CD14-positive monocyte (primary cell): ENCODE measurements around the gene HS1BP3. TPM values are rescaled to one million over a fixed set of nuclear protein-coding genes. Genes with fewer than 3 reads are reported as not detected.

Experiments
- DNase-seq, 3 donors: peaks; one replicate each; pipeline ENCODE4 v3.0.0-alpha.2; 2011 to 2022
- H2AFZ ChIP-seq: 2 replicates; pipeline ENCODE4 v1.6.0; 2012; ENCODE audit warnings: mild to moderate bottlenecking, low read depth, low read length, inconsistent platforms; ENCODE audit not compliant: insufficient read depth, poor library complexity, severe bottlenecking
- H3K27ac ChIP-seq, 2 donors: 1 replicate in 1 of 2; 2 replicates in 1 of 2; pipeline ENCODE4 v1.5.1; 2012 to 2013; ENCODE audit warnings: low read length in 2 of 2, control low read depth in 1 of 2, inconsistent platforms in 1 of 2, low read depth in 1 of 2, mild to moderate bottlenecking in 1 of 2
- H3K27me3 ChIP-seq, 2 donors: one replicate each; pipeline versions ENCODE4 v1.6.0 to v1.6.1; 2011 to 2013; ENCODE audit warnings: low read length in 2 of 2; ENCODE audit not compliant: control insufficient read depth in 2 of 2, insufficient read depth in 2 of 2
- H3K36me3 ChIP-seq, 2 donors: replicated peaks in 1 of 2; 1 replicate in 1 of 2; 2 replicates in 1 of 2; pipeline versions ENCODE4 v1.5.1 to v1.6.1; 2012 to 2013; ENCODE audit warnings: low read length in 2 of 2, control low read depth in 1 of 2, inconsistent platforms in 1 of 2, mild to moderate bottlenecking in 1 of 2; ENCODE audit not compliant: insufficient read depth in 2 of 2, control insufficient read depth in 1 of 2
- H3K4me1 ChIP-seq, 2 donors: 1 replicate in 1 of 2; 2 replicates in 1 of 2; pipeline versions ENCODE4 v1.5.1 to v1.6.1; 2012 to 2013; ENCODE audit warnings: low read length in 2 of 2, control low read depth in 1 of 2, inconsistent platforms in 1 of 2, mild to moderate bottlenecking in 1 of 2, moderate library complexity in 1 of 2; ENCODE audit not compliant: insufficient read depth in 2 of 2, control insufficient read depth in 1 of 2
- H3K4me2 ChIP-seq: replicated peaks from 2 replicates; pipeline ENCODE3; 2012; ENCODE audit warnings: low read length, moderate library complexity, mild to moderate bottlenecking; ENCODE audit not compliant: poor library complexity, severe bottlenecking; ENCODE audit errors: extremely low read depth
- H3K4me3 ChIP-seq, 3 experiments: fragments of 200-600 bp in 1 of 3; sonication (generic) in 1 of 3; replicated peaks in 1 of 3; 1 replicate in 2 of 3; 2 replicates in 1 of 3; pipeline ENCODE4 v1.5.1; 2011 to 2013; ENCODE audit warnings: low read length in 3 of 3, mild to moderate bottlenecking in 3 of 3, control low read depth in 2 of 3, low read depth in 2 of 3, inconsistent platforms in 1 of 3, moderate library complexity in 1 of 3
- H3K79me2 ChIP-seq: 2 replicates; pipeline ENCODE4 v1.6.0; 2012; ENCODE audit warnings: mild to moderate bottlenecking, control low read depth, inconsistent platforms, low read length, moderate library complexity; ENCODE audit not compliant: insufficient read depth
- H3K9ac ChIP-seq: 2 replicates; pipeline ENCODE4 v1.6.0; 2017; ENCODE audit warnings: low read length, mild to moderate bottlenecking; ENCODE audit not compliant: insufficient read depth, poor library complexity, severe bottlenecking
- H3K9me3 ChIP-seq, 2 donors: replicated peaks in 1 of 2; 1 replicate in 1 of 2; 2 replicates in 1 of 2; pipeline versions ENCODE4 v1.5.1 to v1.6.1; 2012 to 2013; ENCODE audit warnings: low read length in 2 of 2, control low read depth in 1 of 2; ENCODE audit not compliant: control insufficient read depth in 1 of 2, insufficient read depth in 1 of 2
- H4K20me1 ChIP-seq: 2 replicates; pipeline ENCODE4 v1.6.0; 2012; ENCODE audit warnings: mild to moderate bottlenecking, low read length, control low read depth, moderate library complexity; ENCODE audit not compliant: insufficient read depth
- H3K27ac Mint-ChIP-seq, 7 donors: one replicate each; pipeline ENCODE4 v1.8.0; 2020; ENCODE audit warnings: mild to moderate bottlenecking in 7 of 7, mixed read lengths in 7 of 7, moderate library complexity in 6 of 7, inconsistent platforms in 2 of 7
- H3K27me3 Mint-ChIP-seq, 3 donors: one replicate each; pipeline ENCODE4 v1.8.0; 2021 to 2022; ENCODE audit warnings: low read depth in 3 of 3, mild to moderate bottlenecking in 3 of 3, mixed read lengths in 3 of 3, moderate library complexity in 3 of 3, inconsistent platforms in 1 of 3
- H3K36me3 Mint-ChIP-seq, 2 donors: one replicate each; pipeline ENCODE4 v1.8.0; 2020; ENCODE audit warnings: mixed read lengths in 2 of 2, inconsistent platforms in 1 of 2, mild to moderate bottlenecking in 1 of 2
- H3K4me1 Mint-ChIP-seq: one replicate; pipeline ENCODE4 v1.8.0; 2020; ENCODE audit warnings: mild to moderate bottlenecking, mixed read lengths
- H3K4me3 Mint-ChIP-seq, 2 donors: one replicate each; pipeline ENCODE4 v1.8.0; 2020; ENCODE audit warnings: mild to moderate bottlenecking in 2 of 2, mixed read lengths in 2 of 2, moderate library complexity in 1 of 2
- H3K9me3 Mint-ChIP-seq, 7 donors: one replicate each; pipeline ENCODE4 v1.8.0; 2020 to 2022; ENCODE audit warnings: mixed read lengths in 7 of 7, mild to moderate bottlenecking in 6 of 7, moderate library complexity in 6 of 7, inconsistent platforms in 2 of 7
- WGBS: methylation state at CpG from one replicate; pipeline ENCODE4 v1.1.5; 2013; ENCODE audit warnings: missing lambda C conversion rate; ENCODE audit not compliant: insufficient coverage; 5-methylcytosine and 5-hydroxymethylcytosine counted together
- intact Hi-C, 2 donors: fragments of 100-400 bp; cut with micrococcal nuclease; formaldehyde crosslinking; loops; one replicate each; pipeline versions ENCODE4 v1.15.0 to v1.15.1; 2023
- polyA plus RNA-seq, 3 donors: library from polyadenylated mRNA; depleted of rRNA in 1 of 3; unstranded in 2 of 3; stranded (reverse) in 1 of 3; fragments of 300-500 nt in 2 of 3; fragments of >200 nt in 1 of 3; fragmentation: Illumina TruSeq in 2 of 3; gene quantifications; 1 replicate in 2 of 3; 2 replicates in 1 of 3; pipeline ENCODE4 v1.2.3, GENCODE V29; 2012 to 2021
- TF ChIP-seq, protein P1 (sequence below): fragments of 200-600 bp; IDR thresholded peaks from one replicate; pipeline ENCODE4 v1.8.0; 2022; ENCODE audit warnings: antibody characterized with exemption, mild to moderate bottlenecking

HS1BP3 gene
- polyA plus RNA-seq, 3 donors, result 45.1 to 48.9 (median 45.4) TPM

DNA sequence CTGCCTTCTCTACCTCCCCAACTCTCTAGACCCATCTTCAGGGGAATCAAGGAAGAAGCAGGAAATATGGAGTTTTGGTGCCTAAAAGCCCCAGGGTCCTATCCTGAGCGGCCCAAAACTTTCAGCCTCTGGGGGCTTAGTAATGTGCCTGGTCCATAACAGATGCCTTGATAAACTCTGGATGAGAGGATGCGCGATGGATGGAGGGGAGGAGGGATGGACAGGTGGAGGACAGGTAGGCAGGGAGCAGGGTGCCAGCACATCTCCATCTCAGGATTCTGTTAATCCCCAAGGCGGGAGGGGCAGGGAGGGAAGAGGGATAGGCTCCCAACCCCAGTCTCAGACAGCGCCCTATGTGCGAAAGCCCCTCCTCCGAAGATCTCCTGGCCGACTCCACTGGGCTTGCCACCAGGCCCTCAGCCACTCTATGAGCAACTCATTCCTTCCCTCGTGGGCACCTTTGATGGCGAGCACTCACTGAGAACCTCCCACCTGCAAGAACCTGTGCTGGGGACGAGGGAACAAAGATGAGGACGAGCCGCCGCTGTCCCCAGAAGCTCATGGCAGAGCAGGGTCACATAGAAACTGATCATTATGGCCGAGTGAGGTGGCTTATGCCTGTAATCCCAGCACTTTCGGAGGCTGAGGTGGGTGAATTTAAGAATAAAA, 23.1 kb downstream of the HS1BP3 start:
- Histone ChIP-seq H4K20me1 (peaks cover 49% of the 10 kb centered on the region), H3K4me3 (no peak overlapping the region), H3K79me2 (no peaks in the 10 kb centered on the region), H3K27ac (no peak overlapping the region), H3K36me3 (peaks cover 82 to 100% of the 10 kb centered on the region in 2 donors), H3K4me2 (no peak overlapping the region), H3K9me3 (no peaks in the 10 kb centered on the region), H3K9ac (no peak overlapping the region), H3K27me3 (no peaks in the 10 kb centered on the region), H3K4me1 (no peaks in the 10 kb centered on the region), H2AFZ (no peak overlapping the region)
- no peak for DNase-seq
- Mint-ChIP-seq H3K4me3 (no peak overlapping the region), H3K36me3 (peaks cover 77 to 86% of the 10 kb centered on the region in 2 donors), H3K9me3 (peaks cover 0 to 2% (median 0%) of the 10 kb centered on the region in 7 donors), H3K4me1 (no peaks in the 10 kb centered on the region), H3K27me3 (peaks cover 0 to 1% (median 1%) of the 10 kb centered on the region in 3 donors), H3K27ac (peak overlapping the region in 2 of 7 donors; percentile 38 to 47)
- TF ChIP-seq, protein P1, sequence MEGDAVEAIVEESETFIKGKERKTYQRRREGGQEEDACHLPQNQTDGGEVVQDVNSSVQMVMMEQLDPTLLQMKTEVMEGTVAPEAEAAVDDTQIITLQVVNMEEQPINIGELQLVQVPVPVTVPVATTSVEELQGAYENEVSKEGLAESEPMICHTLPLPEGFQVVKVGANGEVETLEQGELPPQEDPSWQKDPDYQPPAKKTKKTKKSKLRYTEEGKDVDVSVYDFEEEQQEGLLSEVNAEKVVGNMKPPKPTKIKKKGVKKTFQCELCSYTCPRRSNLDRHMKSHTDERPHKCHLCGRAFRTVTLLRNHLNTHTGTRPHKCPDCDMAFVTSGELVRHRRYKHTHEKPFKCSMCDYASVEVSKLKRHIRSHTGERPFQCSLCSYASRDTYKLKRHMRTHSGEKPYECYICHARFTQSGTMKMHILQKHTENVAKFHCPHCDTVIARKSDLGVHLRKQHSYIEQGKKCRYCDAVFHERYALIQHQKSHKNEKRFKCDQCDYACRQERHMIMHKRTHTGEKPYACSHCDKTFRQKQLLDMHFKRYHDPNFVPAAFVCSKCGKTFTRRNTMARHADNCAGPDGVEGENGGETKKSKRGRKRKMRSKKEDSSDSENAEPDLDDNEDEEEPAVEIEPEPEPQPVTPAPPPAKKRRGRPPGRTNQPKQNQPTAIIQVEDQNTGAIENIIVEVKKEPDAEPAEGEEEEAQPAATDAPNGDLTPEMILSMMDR, result no peak
- intact Hi-C loops, result no loop called here
- WGBS, result 93% methylated on average over 12 of the region's 16 CpGs

DNA sequence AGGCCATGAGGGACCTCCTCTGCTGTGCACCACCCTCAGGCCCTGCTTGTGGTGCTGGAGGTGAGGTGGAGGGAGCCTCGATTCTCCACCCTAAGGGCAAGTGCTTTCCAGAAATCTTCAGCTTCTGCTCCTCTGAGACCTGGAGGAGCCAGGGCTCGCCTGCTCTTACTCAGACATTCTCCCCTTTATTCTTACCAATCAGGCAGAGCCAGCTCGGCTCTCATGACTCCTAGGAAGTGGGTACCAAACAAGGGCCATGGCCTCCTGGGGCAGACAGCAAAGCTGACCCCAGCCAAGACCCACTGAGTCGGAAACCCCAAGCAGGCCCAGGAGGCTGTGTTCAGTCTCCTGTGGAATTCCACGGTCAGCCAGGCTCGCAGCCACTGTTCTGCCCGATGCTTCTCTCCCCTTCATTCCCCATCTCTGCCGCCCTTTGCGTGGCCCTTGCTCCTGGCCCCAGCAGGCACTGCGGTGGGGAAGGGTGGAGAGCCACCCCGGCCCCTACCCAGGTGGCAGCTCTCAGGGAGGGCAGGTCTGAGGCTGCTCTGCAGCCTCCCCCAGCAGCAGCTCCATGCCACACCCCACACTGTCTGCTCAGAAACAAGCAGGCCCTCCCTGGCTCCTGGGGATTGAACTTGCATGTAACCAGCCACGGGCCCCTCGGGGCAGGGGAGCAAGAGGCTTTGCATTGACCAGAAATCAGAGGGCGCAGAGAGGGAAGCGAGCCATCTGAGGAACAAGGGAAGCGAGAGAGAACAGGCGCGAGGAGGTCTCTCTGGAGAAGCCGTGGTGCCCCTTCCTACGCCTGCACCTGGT, 24.0 kb downstream of the HS1BP3 start:
- Mint-ChIP-seq H3K9me3 (peaks cover 0 to 2% (median 0%) of the 10 kb centered on the region in 7 donors), H3K4me3 (no peak overlapping the region), H3K36me3 (peaks cover 83 to 92% of the 10 kb centered on the region in 2 donors), H3K4me1 (no peaks in the 10 kb centered on the region), H3K27me3 (peaks cover 0 to 1% (median 1%) of the 10 kb centered on the region in 3 donors), H3K27ac (peak overlapping the region in 1 of 7 donors; percentile 25)
- Histone ChIP-seq H3K27ac (no peak overlapping the region), H3K4me1 (no peaks in the 10 kb centered on the region), H2AFZ (no peak overlapping the region), H4K20me1 (peaks cover 42% of the 10 kb centered on the region), H3K4me3 (no peak overlapping the region), H3K9me3 (no peaks in the 10 kb centered on the region), H3K27me3 (no peaks in the 10 kb centered on the region), H3K4me2 (no peak overlapping the region), H3K9ac (no peak overlapping the region), H3K79me2 (no peaks in the 10 kb centered on the region), H3K36me3 (peaks cover 84 to 100% of the 10 kb centered on the region in 2 donors)
- DNase-seq, result no peak
- 93% methylated on average over 19 of the region's 20 CpGs for WGBS
- TF ChIP-seq, protein P1, result no peak
- intact Hi-C loops, result no loop called here
